HL-60 (cell line): ENCODE data around the gene TMEM204.

Experiments
- CTCF ChIP-seq: IDR thresholded peaks from one replicate; pipeline ENCODE4 v1.5.1; 2011; ENCODE audit warnings: low read length, control low read depth, inconsistent platforms; ENCODE audit not compliant: insufficient read depth
- GABPA ChIP-seq: IDR thresholded peaks from 2 replicates; pipeline ENCODE4 v1.6.1; 2012; ENCODE audit warnings: low read depth
- POLR2AphosphoS5 ChIP-seq: IDR thresholded peaks from 2 replicates; pipeline ENCODE4 v1.6.1; 2012; ENCODE audit warnings: low read depth
- REST ChIP-seq: IDR thresholded peaks from 2 replicates; pipeline ENCODE4 v1.6.1; 2012; ENCODE audit warnings: low read depth; ENCODE audit not compliant: insufficient replicate concordance

GRCh38 chr16:1563786-1564185 is 30.3 kb downstream of the TMEM204 start:
- no peak for TF ChIP-seq CTCF
- TF ChIP-seq POLR2AphosphoS5, result no peak
- no peak for TF ChIP-seq REST
- TF ChIP-seq GABPA, result no peak
